ENCODE measurements around the gene METTL25B. TPM values are rescaled to one million over a fixed set of nuclear protein-coding genes. Genes with fewer than 3 reads are reported as not detected.

The METTL25B gene
- total RNA-seq, 1 donor from 2014 or later, result 13.0 TPM

DNA sequence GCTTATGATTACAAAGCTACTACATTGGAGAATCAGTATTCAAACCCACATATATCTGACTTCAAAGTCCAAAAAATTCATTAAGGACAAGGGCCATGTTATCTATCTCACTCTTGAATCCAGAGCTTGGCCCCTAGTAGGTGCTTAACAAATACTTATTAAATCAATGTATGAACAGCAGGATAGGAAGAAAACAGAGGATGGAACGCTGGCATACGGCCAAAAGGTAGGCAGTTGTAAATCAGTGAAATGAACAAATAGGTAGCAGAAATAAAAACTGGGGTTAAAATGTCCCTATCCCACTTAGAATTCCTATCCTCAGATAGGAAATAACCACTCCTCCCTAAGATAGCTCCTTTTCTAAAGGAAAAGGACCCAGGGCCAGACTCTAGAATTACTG, 10.6 kb downstream of the METTL25B start:
- no peak overlapping the region for H3K4me3 ChIP-seq (ENCODE audit: low read depth, low read length)
- TF ChIP-seq, protein P1, sequence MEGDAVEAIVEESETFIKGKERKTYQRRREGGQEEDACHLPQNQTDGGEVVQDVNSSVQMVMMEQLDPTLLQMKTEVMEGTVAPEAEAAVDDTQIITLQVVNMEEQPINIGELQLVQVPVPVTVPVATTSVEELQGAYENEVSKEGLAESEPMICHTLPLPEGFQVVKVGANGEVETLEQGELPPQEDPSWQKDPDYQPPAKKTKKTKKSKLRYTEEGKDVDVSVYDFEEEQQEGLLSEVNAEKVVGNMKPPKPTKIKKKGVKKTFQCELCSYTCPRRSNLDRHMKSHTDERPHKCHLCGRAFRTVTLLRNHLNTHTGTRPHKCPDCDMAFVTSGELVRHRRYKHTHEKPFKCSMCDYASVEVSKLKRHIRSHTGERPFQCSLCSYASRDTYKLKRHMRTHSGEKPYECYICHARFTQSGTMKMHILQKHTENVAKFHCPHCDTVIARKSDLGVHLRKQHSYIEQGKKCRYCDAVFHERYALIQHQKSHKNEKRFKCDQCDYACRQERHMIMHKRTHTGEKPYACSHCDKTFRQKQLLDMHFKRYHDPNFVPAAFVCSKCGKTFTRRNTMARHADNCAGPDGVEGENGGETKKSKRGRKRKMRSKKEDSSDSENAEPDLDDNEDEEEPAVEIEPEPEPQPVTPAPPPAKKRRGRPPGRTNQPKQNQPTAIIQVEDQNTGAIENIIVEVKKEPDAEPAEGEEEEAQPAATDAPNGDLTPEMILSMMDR (IDR thresholded peaks at IDR 0.05; ENCODE audit: insufficient read depth, low read length, poor library complexity, severe bottlenecking), result no peak
- peaks cover 4% of the 10 kb centered on the region for H3K36me3 ChIP-seq (ENCODE audit: control insufficient read depth, insufficient read depth, low read length)
- no peak for DNase-seq (ENCODE audit: low read depth)
- no peaks in the 10 kb centered on the region for H3K27me3 ChIP-seq (ENCODE audit: control insufficient read depth, insufficient read depth, low read length)

DNA sequence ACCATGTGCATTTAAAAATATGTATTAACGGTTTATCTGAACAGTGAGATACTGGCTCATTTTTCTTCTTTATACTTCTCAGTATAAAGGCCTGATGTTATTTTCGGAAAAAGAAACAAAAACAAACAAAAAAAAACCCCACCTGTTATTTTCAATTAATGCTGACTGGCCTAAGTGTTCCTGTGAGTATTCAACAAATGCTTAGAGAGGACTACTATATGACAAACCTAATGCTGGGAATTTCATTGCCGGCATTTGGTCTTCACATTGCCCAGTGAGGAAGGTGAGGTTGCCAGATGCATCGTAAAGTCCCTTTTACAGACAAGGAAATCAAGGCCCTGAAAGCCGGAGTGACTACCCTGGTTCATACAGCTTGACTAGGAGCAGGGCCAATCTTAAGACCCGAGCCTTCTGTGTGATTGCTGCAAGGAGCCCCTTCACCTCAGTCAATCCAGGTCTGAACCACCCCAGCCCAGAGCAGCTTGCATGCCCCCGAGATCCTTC, 12.0 kb downstream of the METTL25B start:
- H3K36me3 ChIP-seq (ENCODE audit: control insufficient read depth, insufficient read depth, low read length), result peaks cover 5% of the 10 kb centered on the region

DNA sequence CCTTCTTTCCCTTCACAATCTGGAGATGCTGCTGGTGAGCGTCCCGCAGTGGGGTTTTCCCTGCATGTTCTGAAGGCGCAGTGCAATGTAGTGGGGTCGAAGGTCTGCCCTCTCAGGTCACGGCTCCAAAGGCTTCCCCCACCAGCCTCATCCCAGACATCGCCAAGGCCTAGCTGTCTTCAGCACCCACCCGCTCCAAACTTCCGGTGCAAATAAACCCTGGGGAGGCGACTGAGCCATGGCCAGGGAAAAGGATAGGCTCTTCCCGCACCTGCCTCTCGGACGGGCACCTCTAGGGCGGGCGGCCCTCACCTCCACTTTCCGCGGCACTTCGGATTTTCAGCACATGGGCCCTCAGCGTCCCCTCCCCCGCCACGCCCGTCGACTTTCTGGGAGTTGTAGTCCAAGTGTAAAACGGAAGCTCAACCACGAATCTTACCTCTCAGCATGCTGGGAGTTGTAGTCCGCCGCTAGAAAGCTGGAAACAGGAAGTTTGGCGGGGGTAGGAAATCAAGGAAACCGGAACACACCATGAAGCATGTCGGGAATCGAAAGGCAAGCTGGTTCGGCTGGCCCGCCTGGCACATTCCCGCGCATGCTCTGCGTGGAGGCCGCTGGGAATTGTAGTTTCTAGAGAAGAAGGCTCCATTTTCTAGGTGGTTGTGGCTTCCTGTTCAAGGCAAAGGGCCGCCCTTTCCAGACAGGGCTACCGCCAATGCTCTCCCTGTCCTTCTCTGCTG, 12.6 kb downstream of the METTL25B start, which contains the start of gene MRPL24:
TSS of gene MRPL24 (minus strand) at position 348 of the 740 bp plus-strand sequence. CDS start 2,384 bp downstream, outside the sequence.
- Histone ChIP-seq H3K36me3 (ENCODE audit: control insufficient read depth, insufficient read depth, low read length) (peaks cover 5% of the 10 kb centered on the region), H3K4me3 (ENCODE audit: low read depth, low read length) (peak within 1 kb of the TSS; percentile 58), H3K27me3 (ENCODE audit: control insufficient read depth, insufficient read depth, low read length) (no peaks in the 10 kb centered on the region)
- TF ChIP-seq, protein P1 (IDR thresholded peaks at IDR 0.05; ENCODE audit: insufficient read depth, low read length, poor library complexity, severe bottlenecking), result no peak
- peak; percentile 99 for DNase-seq (ENCODE audit: low read depth)

More for the DNA sequence above, 12.0 kb downstream of the METTL25B start:
- Histone ChIP-seq H3K27me3 (ENCODE audit: control insufficient read depth, insufficient read depth, low read length) (no peaks in the 10 kb centered on the region), H3K4me3 (ENCODE audit: low read depth, low read length) (peak overlapping the region; percentile 58)
- TF ChIP-seq, protein P1 (IDR thresholded peaks at IDR 0.05; ENCODE audit: insufficient read depth, low read length, poor library complexity, severe bottlenecking), result no peak
- DNase-seq (ENCODE audit: low read depth), result no peak

DNA sequence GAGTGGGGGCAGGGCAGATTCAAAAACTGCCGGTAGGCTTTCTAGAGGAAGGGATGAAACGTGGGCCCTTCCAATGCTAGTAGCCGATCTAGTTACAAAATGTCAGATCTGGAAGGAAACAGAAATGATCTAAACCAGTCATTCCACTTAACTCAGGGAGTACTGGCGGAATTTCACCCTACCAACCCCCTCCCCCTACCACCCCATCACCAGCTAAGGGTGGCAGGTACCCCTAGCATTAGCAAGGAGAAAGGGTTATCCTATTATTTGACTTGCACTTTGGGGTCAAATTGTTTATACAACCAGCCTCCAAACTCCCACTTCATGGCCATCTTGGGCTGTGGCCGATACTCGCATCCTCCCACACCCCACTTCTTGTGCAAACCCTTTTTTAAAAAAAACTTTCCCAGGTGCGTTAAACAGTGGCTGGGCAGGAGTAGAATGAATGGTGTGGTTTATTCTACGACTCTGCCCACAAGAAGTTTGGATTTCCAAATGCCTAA, 13.3 kb downstream of the METTL25B start:
- H3K4me3 ChIP-seq (ENCODE audit: low read depth, low read length), result no peak overlapping the region
- TF ChIP-seq, protein P1 (IDR thresholded peaks at IDR 0.05; ENCODE audit: insufficient read depth, low read length, poor library complexity, severe bottlenecking), result no peak
- H3K36me3 ChIP-seq (ENCODE audit: control insufficient read depth, insufficient read depth, low read length), result peaks cover 5% of the 10 kb centered on the region
- DNase-seq (ENCODE audit: low read depth), result no peak
- no peaks in the 10 kb centered on the region for H3K27me3 ChIP-seq (ENCODE audit: control insufficient read depth, insufficient read depth, low read length)

DNA sequence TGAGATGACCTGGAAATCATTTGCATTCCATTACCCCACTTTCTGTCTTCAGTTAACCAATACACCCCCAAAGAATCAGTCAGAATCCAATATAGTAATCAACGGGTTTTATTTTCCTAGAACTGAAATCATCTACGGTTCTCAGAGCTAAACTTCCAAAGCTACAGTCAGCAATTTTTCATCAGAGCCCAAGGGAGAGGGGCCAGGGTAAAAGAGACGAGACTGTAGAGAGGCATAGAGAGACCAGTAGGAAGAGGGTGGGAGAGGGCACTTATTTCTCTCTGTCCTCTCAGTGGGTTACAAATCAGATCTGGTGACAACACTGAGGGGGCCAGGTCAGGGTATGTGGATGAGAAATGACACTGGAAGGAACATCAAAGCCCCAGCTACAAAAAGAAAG, 13.7 kb downstream of the METTL25B start:
- TF ChIP-seq, protein P1 (IDR thresholded peaks at IDR 0.05; ENCODE audit: insufficient read depth, low read length, poor library complexity, severe bottlenecking), result no peak
- H3K36me3 ChIP-seq (ENCODE audit: control insufficient read depth, insufficient read depth, low read length), result peaks cover 5% of the 10 kb centered on the region
- no peak for DNase-seq (ENCODE audit: low read depth)
- H3K27me3 ChIP-seq (ENCODE audit: control insufficient read depth, insufficient read depth, low read length), result no peaks in the 10 kb centered on the region
- H3K4me3 ChIP-seq (ENCODE audit: low read depth, low read length), result no peak overlapping the region
